HCT116 (cell line): Measurements from ENCODE around the gene ATP7B. TPM values are rescaled to one million over a fixed set of nuclear protein-coding genes. Genes with fewer than 3 reads are reported as not detected.

ENCODE experiments used
- ATAC-seq: fragments of 200-7000 bp; cut with Tn5 transposase; 2 replicates; pipeline ENCODE4 v1.9.1; 2020; ENCODE audit warnings: mild to moderate bottlenecking, moderate library complexity
- BruUV-seq: library from RNA; stranded (reverse); fragments of 400-500 nt; replicated peaks from 2 replicates; lab custom pipeline; 2021; lab: Mats Ljungman, UMichigan
- CTCF ChIA-PET: fragments of 300-600 bp; sonication (Branson Sonifier 250); formaldehyde crosslinking; loops from one replicate; lab custom pipeline; 2021; ENCODE audit warnings: antibody characterized with exemption; lab: Charles Lee
- POLR2A ChIA-PET: fragments of 300-600, 350-600 bp; sonication (Branson Sonifier 250); formaldehyde crosslinking; loops from one replicate; lab custom pipeline; 2021; ENCODE audit warnings: antibody characterized with exemption; lab: Charles Lee
- RAD21 ChIA-PET, 2 experiments: fragments of 300-600 bp; sonication (Branson Sonifier 250); formaldehyde crosslinking; loops; one replicate each; lab custom pipeline; 2023; ENCODE audit warnings: low total read pairs in 2 of 2; ENCODE audit not compliant: uncharacterized antibody in 2 of 2, unreplicated experiment in 2 of 2, low non-redundant PET in 1 of 2; lab: Charles Lee
- DNase-seq: peaks from one replicate; pipeline ENCODE4 v3.0.0-alpha.2; 2010; ENCODE audit warnings: low read depth, low spot score
- H2AFZ ChIP-seq: fragments of 200-600 bp; shearing (Covaris generic), sonication (generic); 2 replicates; pipeline ENCODE4 v1.6.1; 2017; ENCODE audit warnings: low read depth, mixed run types, mixed read lengths, antibody characterized with exemption, low read length; ENCODE audit not compliant: poor library complexity, severe bottlenecking
- H3K27ac ChIP-seq: 2 replicates; pipeline ENCODE4 v1.5.1; 2012; ENCODE audit warnings: low read depth, low read length
- H3K27me3 ChIP-seq: fragments of 200-600 bp; sonication (generic); 2 replicates; pipeline ENCODE4 v1.6.1; 2016; ENCODE audit warnings: mixed run types, low read length, mixed read lengths; ENCODE audit not compliant: insufficient read depth
- H3K36me3 ChIP-seq, 2 experiments: fragments of 200-500 bp in 1 of 2; fragments of 200-600 bp in 1 of 2; sonication (Bioruptor generic) in 1 of 2; sonication (generic) in 1 of 2; 2 replicates each; pipeline versions ENCODE4 v1.5.1 to v1.6.1; 2014 to 2016; ENCODE audit warnings: low read length in 2 of 2, inconsistent platforms in 1 of 2, mixed read lengths in 1 of 2, mixed run types in 1 of 2; ENCODE audit not compliant: insufficient read depth in 2 of 2, control insufficient read depth in 1 of 2
- H3K4me1 ChIP-seq, 2 experiments: fragments of 200-600 bp in 1 of 2; sonication (generic) in 1 of 2; 2 replicates each; pipeline versions ENCODE4 v1.5.1 to v1.6.1; 2012 to 2017; ENCODE audit warnings: low read length in 2 of 2, inconsistent platforms in 1 of 2, mild to moderate bottlenecking in 1 of 2, mixed read lengths in 1 of 2, mixed run types in 1 of 2, moderate library complexity in 1 of 2; ENCODE audit not compliant: insufficient read depth in 2 of 2, control insufficient read depth in 1 of 2
- H3K4me2 ChIP-seq: fragments of 200-600 bp; sonication (generic); 2 replicates; pipeline ENCODE4 v1.6.1; 2017; ENCODE audit warnings: mixed run types, low read length, mixed read lengths
- H3K4me3 ChIP-seq, 2 experiments: fragments of 200-600 bp in 1 of 2; sonication (generic) in 1 of 2; replicated peaks in 1 of 2; 2 replicates each; pipeline ENCODE4 v1.5.1; 2011 to 2016; ENCODE audit warnings: low read length in 2 of 2, control low read depth in 1 of 2, low read depth in 1 of 2, mild to moderate bottlenecking in 1 of 2, mixed read lengths in 1 of 2, mixed run types in 1 of 2
- H3K79me2 ChIP-seq: fragments of 200-600 bp; sonication (generic); 2 replicates; pipeline ENCODE4 v1.6.1; 2017; ENCODE audit warnings: mild to moderate bottlenecking, mixed run types, low read length, moderate library complexity, mixed read lengths; ENCODE audit not compliant: insufficient read depth
- H3K9ac ChIP-seq: fragments of 200-600 bp; sonication (generic); 2 replicates; pipeline ENCODE4 v1.6.1; 2016; ENCODE audit warnings: low read length, mixed read lengths
- H3K9me2 ChIP-seq: fragments of 200-600 bp; sonication (generic), shearing (Covaris generic); 2 replicates; pipeline ENCODE4 v1.6.1; 2017; ENCODE audit warnings: mixed run types, mild to moderate bottlenecking, moderate library complexity; ENCODE audit not compliant: insufficient read depth
- H3K9me3 ChIP-seq, 2 experiments: fragments of 200-500 bp in 1 of 2; fragments of 200-600 bp in 1 of 2; sonication (Bioruptor generic) in 1 of 2; sonication (generic) in 1 of 2; 2 replicates each; pipeline ENCODE4 v1.6.1; 2014 to 2017; ENCODE audit warnings: low read length in 2 of 2, mixed read lengths in 2 of 2, inconsistent platforms in 1 of 2, low read depth in 1 of 2, mild to moderate bottlenecking in 1 of 2, mixed run types in 1 of 2, moderate library complexity in 1 of 2; ENCODE audit not compliant: control insufficient read depth in 1 of 2, insufficient read depth in 1 of 2
- H4K20me1 ChIP-seq: fragments of 200-600 bp; sonication (generic), shearing (Covaris generic); 2 replicates; pipeline ENCODE4 v1.6.1; 2017; ENCODE audit warnings: mixed run types, mild to moderate bottlenecking, moderate library complexity; ENCODE audit not compliant: insufficient read depth
- ATF3 ChIP-seq: IDR thresholded peaks from 2 replicates; pipeline ENCODE4 v1.6.1; 2012
- CEBPB ChIP-seq: IDR thresholded peaks from 2 replicates; pipeline ENCODE4 v1.6.1; 2012; ENCODE audit warnings: low read depth
- FOSL1 ChIP-seq: IDR thresholded peaks from 2 replicates; pipeline ENCODE4 v1.6.1; 2012; ENCODE audit warnings: low read depth
- MAX ChIP-seq: IDR thresholded peaks from 2 replicates; pipeline ENCODE4 v1.6.1; 2012
- POLR2AphosphoS5 ChIP-seq: IDR thresholded peaks from 2 replicates; pipeline ENCODE4 v1.6.1; 2011; ENCODE audit warnings: mild to moderate bottlenecking, low read depth, low read length, moderate library complexity
- REST ChIP-seq: IDR thresholded peaks from 2 replicates; pipeline ENCODE4 v1.6.1; 2012; ENCODE audit warnings: low read depth
- SP1 ChIP-seq: IDR thresholded peaks from 2 replicates; pipeline ENCODE4 v1.6.1; 2012; ENCODE audit warnings: low read depth
- ZFX ChIP-seq: fragments of 450-650 bp; IDR thresholded peaks from 2 replicates; pipeline ENCODE4 v1.6.1; 2017
- ZNF274 ChIP-seq: fragments of 200-500 bp; sonication (Bioruptor generic); IDR thresholded peaks from 2 replicates; pipeline ENCODE4 v1.6.1; 2014; ENCODE audit warnings: mild to moderate bottlenecking, low read depth, low read length, inconsistent platforms
- intact Hi-C: fragments of 100-400 bp; cut with micrococcal nuclease; formaldehyde crosslinking; loops from 2 replicates; pipeline ENCODE4 v1.10.0; 2022
- total RNA-seq: library from RNA; stranded (reverse); gene quantifications from one replicate; pipeline ENCODE4 v1.2.1, GENCODE V29; 2021; ENCODE audit not compliant: unreplicated experiment

The ATP7B gene
- total RNA-seq, 1 experiment from 2014 or later, result 10.3 TPM

GRCh38 chr13:51922771-51923480 is 88.3 kb downstream of the ATP7B start:
- no TSS peak for BruUV-seq
- CTCF ChIA-PET, result interaction anchor here (0.6 to 1.4 kb wide), 4 partner anchors 9 to 107 kb away, joined by 3 to 5 read pairs (median 4); no protein-coding TSS in a partner anchor

GRCh38 chr13:51921790-51922740 is 89.2 kb downstream of the ATP7B start:
- no peaks in the 10 kb centered on the region for H3K27me3 ChIP-seq
- ATAC-seq, result no peak
- no peak for DNase-seq
- no peaks in the 10 kb centered on the region for H3K9me3 ChIP-seq
- intact Hi-C loops, result no loop called here
- POLR2A ChIA-PET, result no interaction called here
- BruUV-seq, result no TSS peak
- RAD21 ChIA-PET, result no interaction called here
- H2AFZ ChIP-seq, result no peak overlapping the region
- H3K4me3 ChIP-seq, result no peak overlapping the region
- no peaks in the 10 kb centered on the region for H3K36me3 ChIP-seq
- no peak overlapping the region for H3K27ac ChIP-seq
- no peaks in the 10 kb centered on the region for H3K9me2 ChIP-seq
- H3K4me2 ChIP-seq, result no peak overlapping the region
- no peaks in the 10 kb centered on the region for H4K20me1 ChIP-seq
- H3K4me1 ChIP-seq, result peaks cover 5% of the 10 kb centered on the region in 2 experiments; a peak in 2 of 4 replicates
- H3K9ac ChIP-seq, result no peak overlapping the region
- H3K79me2 ChIP-seq, result no peaks in the 10 kb centered on the region
- CTCF ChIA-PET, result no interaction called here
- no peak for TF ChIP-seq POLR2AphosphoS5
- no peak for TF ChIP-seq REST
- TF ChIP-seq CEBPB, result no peak
- no peak for TF ChIP-seq ZNF274
- no peak for TF ChIP-seq FOSL1
- TF ChIP-seq ATF3, result no peak
- no peak for TF ChIP-seq ZFX
- TF ChIP-seq MAX, result no peak

More at GRCh38 chr13:51922771-51923480, 88.3 kb downstream of the ATP7B start:
- no peak overlapping the region for H3K4me2 ChIP-seq
- TF ChIP-seq SP1, result no peak
- no peak for TF ChIP-seq MAX
- no peaks in the 10 kb centered on the region for H3K79me2 ChIP-seq
- no peaks in the 10 kb centered on the region for H4K20me1 ChIP-seq
- no peak overlapping the region for H2AFZ ChIP-seq
- H3K4me3 ChIP-seq, result no peak overlapping the region
- no peak for ATAC-seq
- POLR2A ChIA-PET, result no interaction called here
- peaks cover 5% of the 10 kb centered on the region in 2 experiments; a peak in 2 of 4 replicates for H3K4me1 ChIP-seq
- no peak overlapping the region for H3K27ac ChIP-seq
- H3K9me3 ChIP-seq, result no peaks in the 10 kb centered on the region
- H3K9ac ChIP-seq, result no peak overlapping the region
- DNase-seq, result no peak
- intact Hi-C loops, result no loop called here
- H3K36me3 ChIP-seq, result no peaks in the 10 kb centered on the region
- no peaks in the 10 kb centered on the region for H3K9me2 ChIP-seq
- H3K27me3 ChIP-seq, result no peaks in the 10 kb centered on the region
- RAD21 ChIA-PET, result no interaction called here
